H9 (cell line): ENCODE measurements around the gene CFDP1. TPM values are rescaled to one million over a fixed set of nuclear protein-coding genes. Genes with fewer than 3 reads are reported as not detected.

ENCODE experiments used
- DNase-seq: peaks from one replicate; pipeline ENCODE4 v3.0.0-alpha.2; 2017
- H2AFZ ChIP-seq: one replicate; pipeline ENCODE4 v1.6.1; 2013; ENCODE audit warnings: mild to moderate bottlenecking, low read length, control low read depth, moderate library complexity
- H2AK5ac ChIP-seq: 2 replicates; pipeline ENCODE4 v1.6.1; 2013; ENCODE audit warnings: low read length, control low read depth, mixed read lengths; ENCODE audit not compliant: insufficient read length
- H2BK120ac ChIP-seq: one replicate; pipeline ENCODE4 v1.6.1; 2013; ENCODE audit warnings: low read depth, mild to moderate bottlenecking, low read length, control low read depth, inconsistent platforms; ENCODE audit not compliant: poor library complexity, severe bottlenecking
- H2BK12ac ChIP-seq: 2 replicates; pipeline ENCODE4 v1.6.1; 2013; ENCODE audit warnings: low read length, control low read depth, mixed read lengths, low read depth; ENCODE audit not compliant: insufficient read length
- H2BK15ac ChIP-seq: 2 replicates; pipeline ENCODE4 v1.6.1; 2013; ENCODE audit warnings: low read depth, low read length, control low read depth
- H2BK20ac ChIP-seq: one replicate; pipeline ENCODE4 v1.6.1; 2013; ENCODE audit warnings: low read depth, mild to moderate bottlenecking, low read length, control low read depth, inconsistent platforms; ENCODE audit not compliant: poor library complexity, severe bottlenecking
- H2BK5ac ChIP-seq: 2 replicates; pipeline ENCODE4 v1.6.1; 2013; ENCODE audit warnings: low read length, control low read depth, mixed read lengths; ENCODE audit not compliant: insufficient read length
- H3K14ac ChIP-seq: 2 replicates; pipeline ENCODE4 v1.6.1; 2013; ENCODE audit warnings: low read length, control low read depth; ENCODE audit not compliant: insufficient read depth
- H3K18ac ChIP-seq: 2 replicates; pipeline ENCODE4 v1.6.1; 2013; ENCODE audit warnings: low read depth, mild to moderate bottlenecking, mixed read lengths, low read length, control low read depth; ENCODE audit not compliant: insufficient read length
- H3K23ac ChIP-seq: 2 replicates; pipeline ENCODE4 v1.6.1; 2013; ENCODE audit warnings: low read length, control low read depth, mixed read lengths, low read depth; ENCODE audit not compliant: insufficient read length
- H3K23me2 ChIP-seq: 2 replicates; pipeline ENCODE4 v1.6.1; 2013; ENCODE audit warnings: low read depth, mild to moderate bottlenecking, mixed read lengths, low read length, control low read depth; ENCODE audit not compliant: insufficient read length, poor library complexity, severe bottlenecking
- H3K27ac ChIP-seq: 2 replicates; pipeline ENCODE4 v1.5.1; 2013; ENCODE audit warnings: low read length, control low read depth, mixed read lengths, low read depth; ENCODE audit not compliant: insufficient read length
- H3K27me3 ChIP-seq: 2 replicates; pipeline ENCODE4 v1.6.1; 2013; ENCODE audit warnings: low read length, control low read depth, inconsistent platforms; ENCODE audit not compliant: insufficient read depth
- H3K4ac ChIP-seq: 2 replicates; pipeline ENCODE4 v1.6.1; 2013; ENCODE audit warnings: low read depth, mild to moderate bottlenecking, control low read depth, inconsistent platforms, low read length, moderate library complexity
- H3K4me1 ChIP-seq: 2 replicates; pipeline ENCODE4 v1.6.1; 2013; ENCODE audit warnings: low read length, control low read depth, inconsistent platforms; ENCODE audit not compliant: insufficient read depth
- H3K4me2 ChIP-seq: 2 replicates; pipeline ENCODE4 v1.6.1; 2013; ENCODE audit warnings: low read length, control low read depth, mixed read lengths; ENCODE audit not compliant: insufficient read length, insufficient read depth
- H3K56ac ChIP-seq: 2 replicates; pipeline ENCODE4 v1.6.1; 2013; ENCODE audit warnings: low read depth, mild to moderate bottlenecking, mixed read lengths, low read length, control low read depth; ENCODE audit not compliant: insufficient read length
- H3K79me1 ChIP-seq: 2 replicates; pipeline ENCODE4 v1.6.1; 2013; ENCODE audit warnings: low read depth, mild to moderate bottlenecking, moderate library complexity, low read length, control low read depth, inconsistent platforms; ENCODE audit not compliant: insufficient read depth, poor library complexity, severe bottlenecking
- H3K79me2 ChIP-seq: 2 replicates; pipeline ENCODE4 v1.6.1; 2013; ENCODE audit warnings: low read length, control low read depth, inconsistent platforms; ENCODE audit not compliant: insufficient read depth
- H3K9ac ChIP-seq: 2 replicates; pipeline ENCODE4 v1.6.1; 2013; ENCODE audit warnings: low read length, control low read depth, mixed read lengths; ENCODE audit not compliant: insufficient read length; ENCODE audit errors: extremely low read depth
- H3K9me3 ChIP-seq: one replicate; pipeline ENCODE4 v1.6.1; 2013; ENCODE audit warnings: low read depth, low read length, inconsistent platforms; ENCODE audit not compliant: control insufficient read depth
- H3T11ph ChIP-seq: one replicate; pipeline ENCODE4 v1.6.1; 2013; ENCODE audit warnings: mild to moderate bottlenecking, low read length, control low read depth, inconsistent platforms
- H4K20me1 ChIP-seq: one replicate; pipeline ENCODE4 v1.6.1; 2013; ENCODE audit not compliant: control insufficient read depth, insufficient read length, insufficient read depth
- H4K5ac ChIP-seq: 2 replicates; pipeline ENCODE4 v1.6.1; 2013; ENCODE audit warnings: low read depth, mild to moderate bottlenecking, mixed read lengths, low read length, control low read depth; ENCODE audit not compliant: insufficient read length
- H4K8ac ChIP-seq: replicated peaks from 2 replicates; pipeline ENCODE4 v1.6.1; 2013; ENCODE audit warnings: low read length, control low read depth, mixed read lengths, low read depth; ENCODE audit not compliant: insufficient read length
- H4K91ac ChIP-seq: 2 replicates; pipeline ENCODE4 v1.6.1; 2013; ENCODE audit warnings: low read depth, mild to moderate bottlenecking, moderate library complexity, mixed read lengths, low read length, control low read depth; ENCODE audit not compliant: insufficient read length
- H3K27ac Mint-ChIP-seq, 3 experiments: 2 replicates in 2 of 3; 3 replicates in 1 of 3; pipeline ENCODE4 v1.8.0; 2020 to 2021; ENCODE audit warnings: mixed read lengths in 3 of 3, mild to moderate bottlenecking in 1 of 3, moderate library complexity in 1 of 3
- H3K27me3 Mint-ChIP-seq: 2 replicates; pipeline ENCODE4 v1.8.0; 2021; ENCODE audit warnings: low read depth, mild to moderate bottlenecking, moderate library complexity, mixed read lengths
- H3K36me3 Mint-ChIP-seq, 3 experiments: 2 replicates in 2 of 3; 3 replicates in 1 of 3; pipeline ENCODE4 v1.8.0; 2020 to 2021; ENCODE audit warnings: low read depth in 3 of 3, mixed read lengths in 3 of 3; ENCODE audit not compliant: insufficient read depth in 1 of 3
- H3K4me1 Mint-ChIP-seq, 2 experiments: 2 replicates each; pipeline ENCODE4 v1.8.0; 2020; ENCODE audit warnings: mixed read lengths in 2 of 2
- H3K4me3 Mint-ChIP-seq, 2 experiments: 2 replicates in 1 of 2; 3 replicates in 1 of 2; pipeline ENCODE4 v1.8.0; 2020 to 2021; ENCODE audit warnings: mild to moderate bottlenecking in 2 of 2, mixed read lengths in 2 of 2, moderate library complexity in 1 of 2
- H3K9me3 Mint-ChIP-seq, 2 experiments: 2 replicates in 1 of 2; 3 replicates in 1 of 2; pipeline ENCODE4 v1.8.0; 2020; ENCODE audit warnings: mild to moderate bottlenecking in 2 of 2, mixed read lengths in 2 of 2, moderate library complexity in 1 of 2
- CTCF ChIP-seq: fragments of 200-600 bp; sonication (generic); conservative IDR thresholded peaks from 3 replicates; pipeline ENCODE4 v1.8.0; 2021; ENCODE audit warnings: antibody characterized with exemption, mild to moderate bottlenecking
- WGBS: extraction: QIAGEN DNeasy Blood & Tissue Kit; methylation state at CpG from one replicate; pipeline ENCODE4 v1.1.7; 2013; ENCODE audit warnings: missing lambda C conversion rate, low lambda C conversion rate, mixed read lengths; ENCODE audit not compliant: insufficient read length; ENCODE audit errors: extremely low coverage; 5-methylcytosine and 5-hydroxymethylcytosine counted together
- total RNA-seq: library from RNA; stranded (reverse); gene quantifications from 2 replicates; pipeline ENCODE4 v1.2.1, GENCODE V29; 2021

Gene CFDP1
- total RNA-seq, 1 experiment from 2014 or later, result 89.2 TPM

DNA sequence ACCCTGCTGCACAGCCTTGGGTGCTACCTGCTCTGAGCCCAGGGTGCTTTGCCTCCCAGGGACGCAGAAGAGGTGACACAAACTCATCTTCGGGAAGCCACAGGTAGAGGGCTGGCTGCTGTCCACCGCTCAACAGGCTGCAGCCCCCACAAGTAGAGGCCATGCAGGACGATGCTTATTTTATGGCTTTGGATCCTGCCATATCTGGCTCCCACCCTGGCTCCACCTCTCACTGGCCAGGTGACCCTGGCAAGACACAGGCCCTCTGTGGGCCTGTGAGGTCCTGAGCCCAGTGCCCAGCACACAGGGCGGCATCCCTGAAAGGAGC lies 170.5 kb downstream of the CFDP1 start:
- Mint-ChIP-seq H3K27me3 (no peaks in the 10 kb centered on the region), H3K9me3 (no peaks in the 10 kb centered on the region), H3K36me3 (peaks cover 5 to 9% (median 6%) of the 10 kb centered on the region in 3 experiments; a peak in 5 of 7 replicates), H3K4me1 (peaks cover 49 to 50% of the 10 kb centered on the region in 2 experiments), H3K4me3 (no peak overlapping the region; a peak in 1 of 5 replicates), H3K27ac (no peak overlapping the region)
- no peak overlapping the region for H2BK120ac ChIP-seq
- H4K8ac ChIP-seq, result no peak overlapping the region
- H4K91ac ChIP-seq, result no peak overlapping the region
- no peak overlapping the region for H3K9ac ChIP-seq
- no peak overlapping the region for H2BK12ac ChIP-seq
- no peak overlapping the region for H3K27ac ChIP-seq
- H2BK5ac ChIP-seq, result no peak overlapping the region
- H3T11ph ChIP-seq, result no peak overlapping the region
- peaks cover 30% of the 10 kb centered on the region; the same call in 1 of the 2 replicates for H3K79me2 ChIP-seq
- no peak overlapping the region for H3K4ac ChIP-seq
- H3K14ac ChIP-seq, result no peak overlapping the region; the same call in 1 of the 2 replicates
- peaks cover 13% of the 10 kb centered on the region for H3K23me2 ChIP-seq
- H3K9me3 ChIP-seq, result no peaks in the 10 kb centered on the region
- H4K20me1 ChIP-seq, result peaks cover 6% of the 10 kb centered on the region
- no peak overlapping the region for H2AK5ac ChIP-seq
- H3K18ac ChIP-seq, result no peak overlapping the region
- no peak overlapping the region for H2BK20ac ChIP-seq
- no peak for DNase-seq
- no peak overlapping the region for H4K5ac ChIP-seq
- WGBS, result no CpG with 5 or more reads among the region's 5 CpGs
- no peak overlapping the region for H3K56ac ChIP-seq
- no peak overlapping the region for H2BK15ac ChIP-seq
- H3K23ac ChIP-seq, result no peak overlapping the region
- no peaks in the 10 kb centered on the region for H3K27me3 ChIP-seq
- H2AFZ ChIP-seq, result no peak overlapping the region
- no peak for TF ChIP-seq CTCF
- H3K4me1 ChIP-seq, result peaks cover 6% of the 10 kb centered on the region; the same call in 1 of the 2 replicates
- H3K79me1 ChIP-seq, result peaks cover 15% of the 10 kb centered on the region
- H3K4me2 ChIP-seq, result no peak overlapping the region
